WTC11 (cell line): Measurements from ENCODE around the gene RHOT1. TPM values are rescaled to one million over a fixed set of nuclear protein-coding genes. Genes with fewer than 3 reads are reported as not detected.
"Not testable (repeated sequence)": the region's sequence is repeated elsewhere in the genome, so short reads cannot be mapped to it uniquely, and the experiment has no call there.

Source experiments
- ATAC-seq: fragments of 200-7000 bp; cut with Tn5 transposase; 2 replicates; pipeline ENCODE4 v1.10.0; 2021; ENCODE audit warnings: mild to moderate bottlenecking, moderate library complexity
- CTCF ChIA-PET: fragments of 300-600 bp; sonication (Branson Sonifier 250); formaldehyde crosslinking; loops from one replicate; lab custom pipeline; 2021; ENCODE audit warnings: antibody characterized with exemption; lab: Charles Lee
- POLR2A ChIA-PET: fragments of 350-600 bp; sonication (Branson Sonifier 250); formaldehyde crosslinking; loops from one replicate; lab custom pipeline; 2021; ENCODE audit warnings: antibody characterized with exemption; lab: Charles Lee
- DNase-seq: peaks from one replicate; pipeline ENCODE4 v3.0.0; 2021; ENCODE audit warnings: low spot score
- H3K27ac Mint-ChIP-seq: 2 replicates; pipeline ENCODE4 v1.8.0; 2021; ENCODE audit warnings: mixed read lengths
- H3K27me3 Mint-ChIP-seq: 2 replicates; pipeline ENCODE4 v1.8.0; 2021; ENCODE audit warnings: low read depth, mild to moderate bottlenecking, moderate library complexity, mixed read lengths
- H3K36me3 Mint-ChIP-seq: 2 replicates; pipeline ENCODE4 v1.8.0; 2021; ENCODE audit warnings: mixed read lengths
- H3K4me1 Mint-ChIP-seq: 2 replicates; pipeline ENCODE4 v1.8.0; 2022; ENCODE audit warnings: mixed read lengths
- H3K4me3 Mint-ChIP-seq: 2 replicates; pipeline ENCODE4 v1.8.0; 2021; ENCODE audit warnings: mild to moderate bottlenecking, moderate library complexity, mixed read lengths
- H3K9me3 Mint-ChIP-seq: 2 replicates; pipeline ENCODE4 v1.8.0; 2021; ENCODE audit warnings: mixed read lengths
- AFF4 ChIP-seq: sonication (generic); formaldehyde crosslinking; IDR thresholded peaks from 2 replicates; pipeline ENCODE4 v1.8.1; 2023; ENCODE audit warnings: mild to moderate bottlenecking, missing genetic modification reagents, borderline replicate concordance
- CREB1 ChIP-seq: sonication (generic); formaldehyde crosslinking; IDR thresholded peaks from 2 replicates; pipeline ENCODE4 v1.8.0; 2023; ENCODE audit warnings: mild to moderate bottlenecking, missing genetic modification reagents
- CREM ChIP-seq: sonication (generic); formaldehyde crosslinking; IDR thresholded peaks from 2 replicates; pipeline ENCODE4 v1.8.1; 2022; ENCODE audit warnings: mild to moderate bottlenecking, missing genetic modification reagents, moderate library complexity
- ERG ChIP-seq: fragments of 250-450 bp; sonication (Bioruptor Pico); IDR thresholded peaks from 2 replicates; pipeline ENCODE4 v1.8.0; 2021; ENCODE audit warnings: mild to moderate bottlenecking
- ESRRA ChIP-seq: sonication (generic); formaldehyde crosslinking; IDR thresholded peaks from 2 replicates; pipeline ENCODE4 v1.8.1; 2022; ENCODE audit warnings: mild to moderate bottlenecking, missing genetic modification reagents, borderline replicate concordance
- FOXK1 ChIP-seq: sonication (generic); formaldehyde crosslinking; IDR thresholded peaks from 2 replicates; pipeline ENCODE4 v1.8.0; 2022; ENCODE audit warnings: mild to moderate bottlenecking, moderate library complexity, missing genetic modification reagents
- IRF1 ChIP-seq: sonication (generic); formaldehyde crosslinking; IDR thresholded peaks from 2 replicates; pipeline ENCODE4 v1.8.0; 2023; ENCODE audit warnings: missing genetic modification reagents
- JUN ChIP-seq: sonication (generic); formaldehyde crosslinking; IDR thresholded peaks from 2 replicates; pipeline ENCODE4 v1.8.0; 2023; ENCODE audit warnings: mild to moderate bottlenecking, missing genetic modification reagents
- KAT7 ChIP-seq: sonication (generic); formaldehyde crosslinking; IDR thresholded peaks from 2 replicates; pipeline ENCODE4 v1.8.1; 2023; ENCODE audit warnings: missing genetic modification reagents, mild to moderate bottlenecking, borderline replicate concordance
- NFYB ChIP-seq: sonication (generic); formaldehyde crosslinking; conservative IDR thresholded peaks from 2 replicates; pipeline ENCODE4 v1.8.0; 2022; ENCODE audit warnings: low read depth, missing genetic modification reagents
- NR1H2 ChIP-seq: sonication (generic); formaldehyde crosslinking; IDR thresholded peaks from 2 replicates; pipeline ENCODE4 v1.9.0; 2021; ENCODE audit warnings: mild to moderate bottlenecking, moderate library complexity, missing genetic modification reagents
- USF2 ChIP-seq: sonication (generic); formaldehyde crosslinking; IDR thresholded peaks from 2 replicates; pipeline ENCODE4 v1.8.1; 2023; ENCODE audit warnings: mild to moderate bottlenecking, missing genetic modification reagents, moderate library complexity
- ZMAT4 ChIP-seq: fragments of 250-450 bp; sonication (Bioruptor Pico); IDR thresholded peaks from 2 replicates; pipeline ENCODE4 v1.9.0; 2021; ENCODE audit warnings: mild to moderate bottlenecking
- ZNF138 ChIP-seq: sonication (generic); formaldehyde crosslinking; conservative IDR thresholded peaks from 2 replicates; pipeline ENCODE4 v1.8.1; 2022; ENCODE audit warnings: mild to moderate bottlenecking, moderate library complexity, missing genetic modification reagents
- ZNF425 ChIP-seq: fragments of 250-450 bp; sonication (Bioruptor Pico); conservative IDR thresholded peaks from 2 replicates; pipeline ENCODE4 v1.9.0; 2021; ENCODE audit warnings: mild to moderate bottlenecking
- total RNA-seq: library from RNA; stranded (reverse); gene quantifications from 3 replicates; pipeline ENCODE4 v1.2.3, GENCODE V29; 2021

RHOT1 gene
- total RNA-seq, 1 experiment from 2014 or later: 28.9 TPM

GRCh38 chr17:32179526-32179925, 37.2 kb downstream of the RHOT1 start:
- H3K27me3 Mint-ChIP-seq, CTCF ChIA-PET, DNase-seq, H3K4me1 Mint-ChIP-seq, H3K27ac Mint-ChIP-seq, ATAC-seq, H3K4me3 Mint-ChIP-seq: not testable (repeated sequence)
- Mint-ChIP-seq H3K9me3 (peaks cover 21% of the 10 kb centered on the region), H3K36me3 (peaks cover 63% of the 10 kb centered on the region)
- POLR2A ChIA-PET: interaction anchor here (0.7 kb wide), 1 partner anchor 464 kb away, joined by 3 read pairs; no protein-coding TSS in a partner anchor

GRCh38 chr17:32180262-32180661, 38.0 kb downstream of the RHOT1 start:
- DNase-seq, H3K27ac Mint-ChIP-seq, H3K27me3 Mint-ChIP-seq, POLR2A ChIA-PET, ATAC-seq, H3K4me1 Mint-ChIP-seq, H3K4me3 Mint-ChIP-seq, CTCF ChIA-PET: not testable (repeated sequence)
- peaks cover 21% of the 10 kb centered on the region for H3K9me3 Mint-ChIP-seq
- peaks cover 62% of the 10 kb centered on the region for H3K36me3 Mint-ChIP-seq

- no peak for TF ChIP-seq ZNF138
- TF ChIP-seq USF2 (CRISPR knock-in tag): no peak
- TF ChIP-seq NR1H2 (CRISPR knock-in tag): no peak
- TF ChIP-seq CREM: no peak
- TF ChIP-seq ESRRA (CRISPR knock-in tag): no peak
- TF ChIP-seq FOXK1 (CRISPR knock-in tag): no peak
- no peak for TF ChIP-seq JUN (CRISPR knock-in tag)
- no peak for TF ChIP-seq KAT7 (CRISPR knock-in tag)
- TF ChIP-seq ERG (CRISPR knock-in tag): no peak
- TF ChIP-seq ZMAT4 (CRISPR knock-in tag): no peak
- no peak for TF ChIP-seq NFYB
- TF ChIP-seq IRF1: no peak
- no peak for TF ChIP-seq AFF4 (CRISPR knock-in tag)
- no peak for TF ChIP-seq CREB1
- no peak for TF ChIP-seq ZNF425
- Mint-ChIP-seq H3K36me3 (peaks cover 28% of the 10 kb centered on the region), H3K9me3 (peaks cover 5% of the 10 kb centered on the region; the same call in 1 of the 2 replicates), H3K4me3 (no peak overlapping the region), H3K27me3 (no peaks in the 10 kb centered on the region), H3K4me1 (no peaks in the 10 kb centered on the region), H3K27ac (no peak overlapping the region)
- CTCF ChIA-PET: no interaction called here
- POLR2A ChIA-PET: no interaction called here
- ATAC-seq: no peak
- no peak for DNase-seq
Measured at GRCh38 chr17:32185875-32186274, 43.6 kb downstream of the RHOT1 start.
